SJSA1 (cell line): Measurements from ENCODE around the gene FARP1. TPM values are rescaled to one million over a fixed set of nuclear protein-coding genes. Genes with fewer than 3 reads are reported as not detected.

Experiments used
- DNase-seq, 2 experiments: peaks; one replicate each; pipeline ENCODE4 v3.0.0-alpha.2; 2015 to 2020; ENCODE audit warnings: low spot score in 2 of 2, low read depth in 1 of 2
- H3K27ac ChIP-seq: fragments of 250-450 bp; sonication (Bioruptor Pico); 2 replicates; pipeline ENCODE4 v1.5.1; 2020; ENCODE audit warnings: mild to moderate bottlenecking, moderate library complexity
- H3K27me3 ChIP-seq: fragments of 250-450 bp; sonication (Bioruptor Pico); replicated peaks from 2 replicates; pipeline ENCODE4 v1.5.1; 2020; ENCODE audit warnings: mild to moderate bottlenecking, moderate library complexity
- H3K36me3 ChIP-seq: fragments of 250-450 bp; sonication (Bioruptor Pico); 2 replicates; pipeline ENCODE4 v1.5.1; 2020; ENCODE audit warnings: mild to moderate bottlenecking
- H3K4me1 ChIP-seq: fragments of 250-450 bp; sonication (Bioruptor Pico); replicated peaks from 2 replicates; pipeline ENCODE4 v1.6.1; 2021; ENCODE audit warnings: mild to moderate bottlenecking
- H3K4me3 ChIP-seq: fragments of 250-450 bp; sonication (Bioruptor Pico); 2 replicates; pipeline ENCODE4 v1.5.1; 2020; ENCODE audit warnings: mild to moderate bottlenecking
- H3K9me3 ChIP-seq: fragments of 250-450 bp; sonication (Bioruptor Pico); replicated peaks from 2 replicates; pipeline ENCODE4 v1.5.1; 2020; ENCODE audit warnings: mild to moderate bottlenecking
- total RNA-seq: library from RNA; depleted of rRNA; stranded (reverse); fragments of >200 nt; shearing (Covaris generic); gene quantifications from 2 replicates; pipeline ENCODE4 v1.2.3, GENCODE V29; 2014

The FARP1 gene
- total RNA-seq, 1 experiment from 2014 or later, result 31.3 TPM

GRCh38 chr13:98189841-98190505 lies 47.1 kb downstream of the FARP1 start:
- Histone ChIP-seq H3K27me3 (no peaks in the 10 kb centered on the region), H3K36me3 (no peaks in the 10 kb centered on the region), H3K4me1 (peaks cover 5% of the 10 kb centered on the region; the same call in 1 of the 2 replicates), H3K27ac (no peak overlapping the region), H3K4me3 (no peak overlapping the region), H3K9me3 (no peaks in the 10 kb centered on the region)
- DNase-seq, result no peak

- Histone ChIP-seq H3K36me3 (no peaks in the 10 kb centered on the region), H3K4me3 (no peak overlapping the region), H3K27ac (no peak overlapping the region), H3K9me3 (no peaks in the 10 kb centered on the region), H3K4me1 (peaks cover 5% of the 10 kb centered on the region; the same call in 1 of the 2 replicates), H3K27me3 (no peaks in the 10 kb centered on the region)
- no peak for DNase-seq
Observed at GRCh38 chr13:98190889-98191444, 48.1 kb downstream of the FARP1 start.

GRCh38 chr13:98192008-98192407 lies 49.1 kb downstream of the FARP1 start:
- peaks cover 5% of the 10 kb centered on the region; the same call in 1 of the 2 replicates for H3K4me1 ChIP-seq
- no peak for DNase-seq
- H3K27ac ChIP-seq, result no peak overlapping the region
- no peaks in the 10 kb centered on the region for H3K9me3 ChIP-seq
- no peaks in the 10 kb centered on the region for H3K36me3 ChIP-seq
- no peaks in the 10 kb centered on the region for H3K27me3 ChIP-seq
- H3K4me3 ChIP-seq, result no peak overlapping the region

GRCh38 chr13:98195054-98195791 lies 52.3 kb downstream of the FARP1 start:
- no peak overlapping the region for H3K27ac ChIP-seq
- no peak overlapping the region for H3K4me3 ChIP-seq
- H3K4me1 ChIP-seq, result peaks cover 16% of the 10 kb centered on the region
- no peaks in the 10 kb centered on the region for H3K27me3 ChIP-seq
- no peak for DNase-seq
- H3K9me3 ChIP-seq, result no peaks in the 10 kb centered on the region
- H3K36me3 ChIP-seq, result no peaks in the 10 kb centered on the region

GRCh38 chr13:98198683-98199082 lies 55.8 kb downstream of the FARP1 start:
- Histone ChIP-seq H3K36me3 (0 out of 2 replicates have a peak, but pooled peaks cover 3% of the 10 kb centered on the region), H3K27me3 (no peaks in the 10 kb centered on the region), H3K9me3 (no peaks in the 10 kb centered on the region), H3K4me3 (no peak overlapping the region), H3K4me1 (peaks cover 11% of the 10 kb centered on the region), H3K27ac (no peak overlapping the region)
- DNase-seq, result no peak

- Histone ChIP-seq H3K36me3 (peaks cover 8% of the 10 kb centered on the region; the same call in 1 of the 2 replicates), H3K27ac (no peak overlapping the region), H3K9me3 (no peaks in the 10 kb centered on the region), H3K4me1 (peaks cover 11% of the 10 kb centered on the region), H3K27me3 (no peaks in the 10 kb centered on the region), H3K4me3 (no peak overlapping the region)
- no peak for DNase-seq
Observed at GRCh38 chr13:98199480-98199879, 56.6 kb downstream of the FARP1 start.

GRCh38 chr13:98200211-98200878 lies 57.5 kb downstream of the FARP1 start:
- Histone ChIP-seq H3K36me3 (peaks cover 8% of the 10 kb centered on the region; the same call in 1 of the 2 replicates), H3K4me1 (peaks cover 11% of the 10 kb centered on the region), H3K4me3 (no peak overlapping the region), H3K9me3 (no peaks in the 10 kb centered on the region; the same call in 1 of the 2 replicates), H3K27ac (no peak overlapping the region), H3K27me3 (no peaks in the 10 kb centered on the region)
- DNase-seq, result no peak

- no peak overlapping the region for H3K27ac ChIP-seq
Observed at GRCh38 chr13:98201189-98201588, 58.3 kb downstream of the FARP1 start.

GRCh38 chr13:98201984-98202383 lies 59.1 kb downstream of the FARP1 start:
- Histone ChIP-seq H3K36me3 (peaks cover 8% of the 10 kb centered on the region; the same call in 1 of the 2 replicates), H3K9me3 (peaks cover 7% of the 10 kb centered on the region; the same call in 1 of the 2 replicates), H3K27me3 (no peaks in the 10 kb centered on the region), H3K4me1 (peaks cover 22% of the 10 kb centered on the region), H3K27ac (no peak overlapping the region), H3K4me3 (no peak overlapping the region)
- no peak for DNase-seq

More at GRCh38 chr13:98201189-98201588, 58.3 kb downstream of the FARP1 start:
- no peak for DNase-seq
- H3K36me3 ChIP-seq, result peaks cover 8% of the 10 kb centered on the region; the same call in 1 of the 2 replicates
- H3K9me3 ChIP-seq, result peaks cover 6% of the 10 kb centered on the region; the same call in 1 of the 2 replicates
- H3K4me1 ChIP-seq, result peaks cover 17% of the 10 kb centered on the region
- no peaks in the 10 kb centered on the region for H3K27me3 ChIP-seq
- H3K4me3 ChIP-seq, result no peak overlapping the region

GRCh38 chr13:98203646-98204326 lies 60.9 kb downstream of the FARP1 start:
- H3K27ac ChIP-seq, result no peak overlapping the region
- DNase-seq, result no peak

GRCh38 chr13:98204546-98204945 lies 61.7 kb downstream of the FARP1 start:
- DNase-seq, result no peak
- Histone ChIP-seq H3K4me1 (peaks cover 38% of the 10 kb centered on the region), H3K4me3 (no peak overlapping the region), H3K9me3 (peaks cover 7% of the 10 kb centered on the region; the same call in 1 of the 2 replicates), H3K36me3 (peaks cover 8% of the 10 kb centered on the region; the same call in 1 of the 2 replicates), H3K27me3 (no peaks in the 10 kb centered on the region), H3K27ac (no peak overlapping the region)

More at GRCh38 chr13:98203646-98204326, 60.9 kb downstream of the FARP1 start:
- Histone ChIP-seq H3K27me3 (no peaks in the 10 kb centered on the region), H3K4me1 (peaks cover 40% of the 10 kb centered on the region), H3K4me3 (no peak overlapping the region), H3K9me3 (peaks cover 7% of the 10 kb centered on the region; the same call in 1 of the 2 replicates), H3K36me3 (peaks cover 8% of the 10 kb centered on the region; the same call in 1 of the 2 replicates)

- peaks cover 7% of the 10 kb centered on the region; the same call in 1 of the 2 replicates for H3K9me3 ChIP-seq
- peaks cover 9% of the 10 kb centered on the region for H3K36me3 ChIP-seq
- no peak overlapping the region for H3K4me3 ChIP-seq
- H3K27me3 ChIP-seq, result no peaks in the 10 kb centered on the region
- peak; percentile 58 to 80 for DNase-seq
- H3K4me1 ChIP-seq, result peaks cover 43% of the 10 kb centered on the region
- H3K27ac ChIP-seq, result peak overlapping the region; percentile 82
Observed at GRCh38 chr13:98206946-98207345, 64.1 kb downstream of the FARP1 start.

- H3K4me1 ChIP-seq, result peaks cover 43% of the 10 kb centered on the region
- H3K9me3 ChIP-seq, result peaks cover 7% of the 10 kb centered on the region; the same call in 1 of the 2 replicates
- H3K27ac ChIP-seq, result peak overlapping the region; percentile 82
- no peak overlapping the region for H3K4me3 ChIP-seq
- peak in 1 of 2 experiments; percentile 47 for DNase-seq
- H3K27me3 ChIP-seq, result no peaks in the 10 kb centered on the region
- H3K36me3 ChIP-seq, result peaks cover 9% of the 10 kb centered on the region
Observed at GRCh38 chr13:98207416-98207815, 64.5 kb downstream of the FARP1 start.
